ENCODE measurements around the gene CUTC.

CUTC gene

GRCh38 chr10:99784016-99784726 is 52.1 kb downstream of the CUTC start:
- DNase-seq (ENCODE audit: low spot score) = no peak

- no peak for DNase-seq (ENCODE audit: low spot score)
Observed at GRCh38 chr10:99784727-99785441, 52.9 kb downstream of the CUTC start.

- no peak for DNase-seq (ENCODE audit: low spot score)
Observed at GRCh38 chr10:99785646-99786045, 53.6 kb downstream of the CUTC start.

- no peak for DNase-seq (ENCODE audit: low spot score)
Observed at GRCh38 chr10:99787311-99787710, 55.3 kb downstream of the CUTC start.

- no peak for DNase-seq (ENCODE audit: low spot score)
Observed at GRCh38 chr10:99787782-99788445, 55.9 kb downstream of the CUTC start.

GRCh38 chr10:99788598-99789256 is 56.7 kb downstream of the CUTC start:
- no peak for DNase-seq (ENCODE audit: low spot score)

GRCh38 chr10:99791831-99792230 is 59.8 kb downstream of the CUTC start:
- no peak for DNase-seq (ENCODE audit: low spot score)

GRCh38 chr10:99793819-99794218 is 61.8 kb downstream of the CUTC start:
- no peak for DNase-seq (ENCODE audit: low spot score)

GRCh38 chr10:99796928-99797327 is 64.9 kb downstream of the CUTC start:
- DNase-seq (ENCODE audit: low spot score) = no peak

GRCh38 chr10:99798031-99798430 is 66.0 kb downstream of the CUTC start:
- DNase-seq (ENCODE audit: low spot score) = no peak

- DNase-seq (ENCODE audit: low spot score) = no peak
Observed at GRCh38 chr10:99798920-99799319, 66.9 kb downstream of the CUTC start.

GRCh38 chr10:99799613-99800012 is 67.6 kb downstream of the CUTC start:
- DNase-seq (ENCODE audit: low spot score) = no peak

GRCh38 chr10:99804471-99804870 is 72.4 kb downstream of the CUTC start:
- no peak for DNase-seq (ENCODE audit: low spot score)

GRCh38 chr10:99805190-99805589 is 73.2 kb downstream of the CUTC start:
- no peak for DNase-seq (ENCODE audit: low spot score)

Data from left forelimb (tissue), 1 donor.